A673 (cell line): Measurements from ENCODE around the gene TTC28.

Source experiments
- CTCF ChIP-seq: fragments of 300-800, 200-600 bp; sonication (generic); conservative IDR thresholded peaks from 2 replicates; pipeline ENCODE4 v1.5.1; 2017; ENCODE audit warnings: low read depth, mild to moderate bottlenecking, antibody characterized with exemption, low read length, moderate library complexity, mixed read lengths
- EZH2 ChIP-seq: fragments of 200-600 bp; sonication (generic); IDR thresholded peaks from 2 replicates; pipeline ENCODE4 v1.6.1; 2017; ENCODE audit warnings: borderline replicate concordance, low read depth, mild to moderate bottlenecking, mixed read lengths, antibody characterized with exemption, low read length; ENCODE audit not compliant: poor library complexity, severe bottlenecking

GRCh38 chr22:28478564-28478963, 201.1 kb downstream of the TTC28 start:
- TF ChIP-seq CTCF (no peak), EZH2 (no peak)
